H1 (cell line): ENCODE results near the gene INSYN1. TPM values are rescaled to one million over a fixed set of nuclear protein-coding genes. Genes with fewer than 3 reads are reported as not detected.

Experiments used
- HDAC2 ChIP-seq, 2 experiments: fragments of 300-600 bp in 1 of 2; sonication (generic) in 1 of 2; IDR thresholded peaks; 2 replicates each; pipeline ENCODE4 v1.6.1; 2011 to 2012; ENCODE audit warnings: low read depth in 2 of 2, low read length in 2 of 2, mild to moderate bottlenecking in 2 of 2, moderate library complexity in 2 of 2, borderline replicate concordance in 1 of 2, inconsistent platforms in 1 of 2
- RXRA ChIP-seq: IDR thresholded peaks from 2 replicates; pipeline ENCODE4 v1.6.1; 2011; ENCODE audit warnings: low read depth, mild to moderate bottlenecking, low read length, moderate library complexity; ENCODE audit not compliant: insufficient read depth
- TAF7 ChIP-seq: optimal IDR thresholded peaks from 2 replicates; pipeline ENCODE3; 2011; ENCODE audit warnings: low read depth, mild to moderate bottlenecking, inconsistent platforms, low read length, moderate library complexity, borderline replicate concordance
- YY1 ChIP-seq: IDR thresholded peaks from 2 replicates; pipeline ENCODE4 v1.6.1; 2011; ENCODE audit warnings: low read depth, mild to moderate bottlenecking, low read length
- polyA plus RNA-seq, 7 experiments: library from polyadenylated mRNA; depleted of rRNA in 3 of 7; stranded (reverse) in 5 of 7; unstranded in 2 of 7; fragments of >200 nt in 5 of 7; fragments of 200-250 nt in 2 of 7; gene quantifications; 1 replicate in 5 of 7; 2 replicates in 1 of 7; 4 replicates in 1 of 7; pipeline versions ENCODE4 v1.2.1 to v1.2.3, GENCODE V29; 2011 to 2013; ENCODE audit warnings: missing spikeins in 2 of 7, mixed read lengths in 2 of 7
- total RNA-seq: library from RNA; stranded (reverse); fragmentation: NEBNext Ultra II Directional; extraction: Animal tissue kit (Norgen Biotek cat#: 25700); gene quantifications from 2 replicates; pipeline ENCODE4 v1.2.1, GENCODE V29; 2021
- TF ChIP-seq, protein P1 (sequence below): fragments of 300-600 bp; sonication (generic); IDR thresholded peaks from 2 replicates; pipeline ENCODE4 v1.7.1; 2012; ENCODE audit warnings: low read length, moderate library complexity, mild to moderate bottlenecking, inconsistent platforms; ENCODE audit not compliant: insufficient replicate concordance

Gene INSYN1
- total and polyA plus RNA-seq, 2 of the 8 experiments (the other 6 are each of a cell fraction or from before 2014, with no cell fraction given), result 7.2 to 10.2 TPM

DNA sequence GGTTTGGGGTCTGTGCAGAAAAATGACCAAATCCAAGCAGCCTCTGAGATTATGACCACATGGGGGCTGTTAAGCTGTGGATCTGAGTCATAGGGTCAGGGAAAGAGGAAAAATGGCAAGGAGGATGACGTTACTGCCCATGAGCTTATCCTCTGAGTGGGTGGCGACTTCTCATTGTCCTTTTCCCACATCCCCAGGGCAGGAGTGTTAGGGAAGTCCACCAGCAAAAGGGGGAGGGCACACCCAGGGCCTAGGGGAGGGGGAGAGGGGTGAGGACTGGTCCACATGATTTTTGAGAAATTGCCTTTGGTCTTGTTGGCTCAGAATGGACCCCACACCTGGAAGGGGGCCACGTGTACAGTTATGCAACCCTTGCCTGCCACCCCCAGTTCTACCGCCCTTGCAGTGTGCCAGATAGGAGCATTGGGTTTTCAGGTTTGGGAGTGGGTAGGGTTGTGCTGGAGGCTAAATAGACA is 66.3 kb downstream of the INSYN1 start (continued):
- TF ChIP-seq, protein P1, sequence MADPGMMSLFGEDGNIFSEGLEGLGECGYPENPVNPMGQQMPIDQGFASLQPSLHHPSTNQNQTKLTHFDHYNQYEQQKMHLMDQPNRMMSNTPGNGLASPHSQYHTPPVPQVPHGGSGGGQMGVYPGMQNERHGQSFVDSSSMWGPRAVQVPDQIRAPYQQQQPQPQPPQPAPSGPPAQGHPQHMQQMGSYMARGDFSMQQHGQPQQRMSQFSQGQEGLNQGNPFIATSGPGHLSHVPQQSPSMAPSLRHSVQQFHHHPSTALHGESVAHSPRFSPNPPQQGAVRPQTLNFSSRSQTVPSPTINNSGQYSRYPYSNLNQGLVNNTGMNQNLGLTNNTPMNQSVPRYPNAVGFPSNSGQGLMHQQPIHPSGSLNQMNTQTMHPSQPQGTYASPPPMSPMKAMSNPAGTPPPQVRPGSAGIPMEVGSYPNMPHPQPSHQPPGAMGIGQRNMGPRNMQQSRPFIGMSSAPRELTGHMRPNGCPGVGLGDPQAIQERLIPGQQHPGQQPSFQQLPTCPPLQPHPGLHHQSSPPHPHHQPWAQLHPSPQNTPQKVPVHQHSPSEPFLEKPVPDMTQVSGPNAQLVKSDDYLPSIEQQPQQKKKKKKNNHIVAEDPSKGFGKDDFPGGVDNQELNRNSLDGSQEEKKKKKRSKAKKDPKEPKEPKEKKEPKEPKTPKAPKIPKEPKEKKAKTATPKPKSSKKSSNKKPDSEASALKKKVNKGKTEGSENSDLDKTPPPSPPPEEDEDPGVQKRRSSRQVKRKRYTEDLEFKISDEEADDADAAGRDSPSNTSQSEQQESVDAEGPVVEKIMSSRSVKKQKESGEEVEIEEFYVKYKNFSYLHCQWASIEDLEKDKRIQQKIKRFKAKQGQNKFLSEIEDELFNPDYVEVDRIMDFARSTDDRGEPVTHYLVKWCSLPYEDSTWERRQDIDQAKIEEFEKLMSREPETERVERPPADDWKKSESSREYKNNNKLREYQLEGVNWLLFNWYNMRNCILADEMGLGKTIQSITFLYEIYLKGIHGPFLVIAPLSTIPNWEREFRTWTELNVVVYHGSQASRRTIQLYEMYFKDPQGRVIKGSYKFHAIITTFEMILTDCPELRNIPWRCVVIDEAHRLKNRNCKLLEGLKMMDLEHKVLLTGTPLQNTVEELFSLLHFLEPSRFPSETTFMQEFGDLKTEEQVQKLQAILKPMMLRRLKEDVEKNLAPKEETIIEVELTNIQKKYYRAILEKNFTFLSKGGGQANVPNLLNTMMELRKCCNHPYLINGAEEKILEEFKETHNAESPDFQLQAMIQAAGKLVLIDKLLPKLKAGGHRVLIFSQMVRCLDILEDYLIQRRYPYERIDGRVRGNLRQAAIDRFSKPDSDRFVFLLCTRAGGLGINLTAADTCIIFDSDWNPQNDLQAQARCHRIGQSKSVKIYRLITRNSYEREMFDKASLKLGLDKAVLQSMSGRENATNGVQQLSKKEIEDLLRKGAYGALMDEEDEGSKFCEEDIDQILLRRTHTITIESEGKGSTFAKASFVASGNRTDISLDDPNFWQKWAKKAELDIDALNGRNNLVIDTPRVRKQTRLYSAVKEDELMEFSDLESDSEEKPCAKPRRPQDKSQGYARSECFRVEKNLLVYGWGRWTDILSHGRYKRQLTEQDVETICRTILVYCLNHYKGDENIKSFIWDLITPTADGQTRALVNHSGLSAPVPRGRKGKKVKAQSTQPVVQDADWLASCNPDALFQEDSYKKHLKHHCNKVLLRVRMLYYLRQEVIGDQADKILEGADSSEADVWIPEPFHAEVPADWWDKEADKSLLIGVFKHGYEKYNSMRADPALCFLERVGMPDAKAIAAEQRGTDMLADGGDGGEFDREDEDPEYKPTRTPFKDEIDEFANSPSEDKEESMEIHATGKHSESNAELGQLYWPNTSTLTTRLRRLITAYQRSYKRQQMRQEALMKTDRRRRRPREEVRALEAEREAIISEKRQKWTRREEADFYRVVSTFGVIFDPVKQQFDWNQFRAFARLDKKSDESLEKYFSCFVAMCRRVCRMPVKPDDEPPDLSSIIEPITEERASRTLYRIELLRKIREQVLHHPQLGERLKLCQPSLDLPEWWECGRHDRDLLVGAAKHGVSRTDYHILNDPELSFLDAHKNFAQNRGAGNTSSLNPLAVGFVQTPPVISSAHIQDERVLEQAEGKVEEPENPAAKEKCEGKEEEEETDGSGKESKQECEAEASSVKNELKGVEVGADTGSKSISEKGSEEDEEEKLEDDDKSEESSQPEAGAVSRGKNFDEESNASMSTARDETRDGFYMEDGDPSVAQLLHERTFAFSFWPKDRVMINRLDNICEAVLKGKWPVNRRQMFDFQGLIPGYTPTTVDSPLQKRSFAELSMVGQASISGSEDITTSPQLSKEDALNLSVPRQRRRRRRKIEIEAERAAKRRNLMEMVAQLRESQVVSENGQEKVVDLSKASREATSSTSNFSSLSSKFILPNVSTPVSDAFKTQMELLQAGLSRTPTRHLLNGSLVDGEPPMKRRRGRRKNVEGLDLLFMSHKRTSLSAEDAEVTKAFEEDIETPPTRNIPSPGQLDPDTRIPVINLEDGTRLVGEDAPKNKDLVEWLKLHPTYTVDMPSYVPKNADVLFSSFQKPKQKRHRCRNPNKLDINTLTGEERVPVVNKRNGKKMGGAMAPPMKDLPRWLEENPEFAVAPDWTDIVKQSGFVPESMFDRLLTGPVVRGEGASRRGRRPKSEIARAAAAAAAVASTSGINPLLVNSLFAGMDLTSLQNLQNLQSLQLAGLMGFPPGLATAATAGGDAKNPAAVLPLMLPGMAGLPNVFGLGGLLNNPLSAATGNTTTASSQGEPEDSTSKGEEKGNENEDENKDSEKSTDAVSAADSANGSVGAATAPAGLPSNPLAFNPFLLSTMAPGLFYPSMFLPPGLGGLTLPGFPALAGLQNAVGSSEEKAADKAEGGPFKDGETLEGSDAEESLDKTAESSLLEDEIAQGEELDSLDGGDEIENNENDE, result no peak
- TF ChIP-seq RXRA, result no peak
- TF ChIP-seq TAF7, result no peak
- TF ChIP-seq YY1, result no peak
- TF ChIP-seq HDAC2 (IDR thresholded peaks at IDR 0.05; ENCODE audit: borderline replicate concordance in 1 of 2, low read depth in 2 of 2, low read length in 2 of 2), result no peak
